Activated CD8-positive, alpha-beta memory T cell treated with anti-CD3 and anti-CD28 coated beads, Interleukin-2, amount 50 U/mL, for 1 hour (primary cell): ENCODE data around the gene MAP4K1.
A peak's percentile ranks its signal among the peaks of the same experiment; 100 is the strongest.
"Not testable (repeated sequence)": the region's sequence is repeated elsewhere in the genome, so short reads cannot be mapped to it uniquely, and the experiment has no call there.

ENCODE experiments used
- DNase-seq: peaks from one replicate; pipeline ENCODE4 v3.0.0-alpha.2; 2020; ENCODE audit errors: extremely low read depth

MAP4K1 gene

GRCh38 chr19:38624822-38625221, 7.1 kb upstream of the MAP4K1 start:
- no peak for DNase-seq

GRCh38 chr19:38619361-38620174, 1.8 kb upstream of the MAP4K1 start:
- no peak for DNase-seq

- peak; percentile 84 for DNase-seq
Observed at GRCh38 chr19:38618590-38619360, 1.0 kb upstream of the MAP4K1 start, which contains the start of gene EIF3K. Gene EIF3K, plus strand, starts transcription at chr19:38619188. Its CDS starts 81 bp downstream, at chr19:38619269.

- no peak for DNase-seq
Observed at GRCh38 chr19:38617283-38617763, 430 bp downstream of the MAP4K1 start.

GRCh38 chr19:38616265-38616664, 1.5 kb downstream of the MAP4K1 start:
- DNase-seq, result no peak

- DNase-seq, result no peak
Observed at GRCh38 chr19:38615007-38615581, 2.7 kb downstream of the MAP4K1 start.

GRCh38 chr19:38614289-38614688, 3.5 kb downstream of the MAP4K1 start:
- DNase-seq, result no peak

- DNase-seq, result no peak
Observed at GRCh38 chr19:38606131-38606530, 11.6 kb downstream of the MAP4K1 start.

- DNase-seq, result not testable (repeated sequence)
Observed at GRCh38 chr19:38602856-38603255, 14.9 kb downstream of the MAP4K1 start.

GRCh38 chr19:38599722-38600121, 18.0 kb downstream of the MAP4K1 start:
- DNase-seq, result no peak

- no peak for DNase-seq
Observed at GRCh38 chr19:38597075-38597474, 20.7 kb downstream of the MAP4K1 start.

GRCh38 chr19:38596057-38596981, 21.4 kb downstream of the MAP4K1 start:
- DNase-seq, result no peak

- no peak for DNase-seq
Observed at GRCh38 chr19:38592940-38593339, 24.8 kb downstream of the MAP4K1 start.

GRCh38 chr19:38588041-38588440, 29.7 kb downstream of the MAP4K1 start:
- DNase-seq, result no peak

GRCh38 chr19:38587562-38587961, 30.2 kb downstream of the MAP4K1 start:
- DNase-seq, result no peak

- no peak for DNase-seq
Observed at GRCh38 chr19:38583985-38584305, 33.8 kb downstream of the MAP4K1 start.

- DNase-seq, result no peak
Observed at GRCh38 chr19:38583219-38583984, 34.4 kb downstream of the MAP4K1 start.

- DNase-seq, result no peak
Observed at GRCh38 chr19:38580080-38580479, 37.7 kb downstream of the MAP4K1 start.

GRCh38 chr19:38579304-38579703, 38.4 kb downstream of the MAP4K1 start:
- not testable (repeated sequence) for DNase-seq

GRCh38 chr19:38577826-38578225, 39.9 kb downstream of the MAP4K1 start:
- DNase-seq, result no peak

- DNase-seq, result no peak
Observed at GRCh38 chr19:38571682-38572081, 46.1 kb downstream of the MAP4K1 start.
